MCF 10A (cell line): ENCODE data around the gene TUFT1. TPM values are rescaled to one million over a fixed set of nuclear protein-coding genes. Genes with fewer than 3 reads are reported as not detected.

Experiments
- BruUV-seq: library from RNA; stranded (reverse); fragments of 400-500 nt; replicated peaks from 2 replicates; lab custom pipeline; 2021; lab: Mats Ljungman, UMichigan
- CTCF ChIA-PET: fragments of 300-600 bp; sonication (Branson Sonifier 250); formaldehyde crosslinking; extraction: SDS; loops from one replicate; lab custom pipeline; 2021; ENCODE audit warnings: antibody characterized with exemption, inconsistent platforms; lab: Yijun Ruan, JAX
- POLR2A ChIA-PET: fragments of 300-600, 350-650 bp; sonication (Branson Sonifier 250); formaldehyde crosslinking; extraction: SDS; loops from one replicate; lab custom pipeline; 2020; ENCODE audit warnings: antibody characterized with exemption, inconsistent platforms; lab: Yijun Ruan, JAX
- DNase-seq: peaks from one replicate; pipeline ENCODE4 v3.0.0-alpha.2; 2018; ENCODE audit not compliant: unreplicated experiment
- H3K27ac Mint-ChIP-seq: one replicate; pipeline ENCODE4 v1.8.0; 2022; ENCODE audit warnings: mild to moderate bottlenecking, low read depth, mixed read lengths; ENCODE audit not compliant: unreplicated experiment
- H3K27me3 Mint-ChIP-seq: one replicate; pipeline ENCODE4 v1.8.0; 2022; ENCODE audit warnings: mixed read lengths; ENCODE audit not compliant: insufficient read depth, unreplicated experiment
- H3K36me3 Mint-ChIP-seq: one replicate; pipeline ENCODE4 v1.8.0; 2022; ENCODE audit warnings: mild to moderate bottlenecking, moderate library complexity, mixed read lengths; ENCODE audit not compliant: insufficient read depth, unreplicated experiment
- H3K4me1 Mint-ChIP-seq: one replicate; pipeline ENCODE4 v1.8.0; 2022; ENCODE audit warnings: mixed read lengths; ENCODE audit not compliant: insufficient read depth, unreplicated experiment
- H3K4me3 Mint-ChIP-seq: one replicate; pipeline ENCODE4 v1.8.0; 2022; ENCODE audit warnings: mild to moderate bottlenecking, moderate library complexity, mixed read lengths; ENCODE audit not compliant: unreplicated experiment
- H3K9me3 Mint-ChIP-seq: one replicate; pipeline ENCODE4 v1.8.0; 2022; ENCODE audit warnings: mixed read lengths; ENCODE audit not compliant: unreplicated experiment
- intact Hi-C: fragments of 100-400 bp; cut with micrococcal nuclease; formaldehyde crosslinking; loops from 2 replicates; pipeline ENCODE4 v1.14.1; 2022
- total RNA-seq: library from RNA; stranded (reverse); gene quantifications from 2 replicates; pipeline ENCODE4 v1.2.3, GENCODE V29; 2022
- TF ChIP-seq, protein P1 (sequence below): fragments of 200-600 bp; IDR thresholded peaks from one replicate; pipeline ENCODE4 v1.8.0; 2022; ENCODE audit warnings: antibody characterized with exemption, mild to moderate bottlenecking; ENCODE audit not compliant: unreplicated experiment

Gene TUFT1
- total RNA-seq, 1 experiment from 2014 or later = 162 TPM

DNA sequence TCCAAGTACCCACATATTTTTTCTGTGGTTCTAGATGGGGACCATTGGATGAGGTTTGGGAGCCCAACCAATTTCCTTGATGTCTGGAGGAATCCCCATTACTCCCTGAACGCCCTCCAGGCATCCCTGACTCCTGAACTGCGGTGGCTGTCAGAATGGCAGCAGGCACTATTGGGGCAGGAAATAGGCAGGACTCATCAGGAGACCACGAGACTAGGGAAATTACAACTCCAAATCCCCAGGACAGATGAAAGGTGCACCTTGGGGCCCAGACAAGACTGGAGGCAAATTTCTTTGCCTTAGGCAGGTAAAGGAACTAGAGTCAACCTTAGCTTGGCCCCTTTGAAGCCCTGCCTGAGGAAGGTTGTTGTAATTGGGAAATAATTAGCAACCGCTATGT, 27.8 kb upstream of the TUFT1 start:
- BruUV-seq = no TSS peak
- intact Hi-C loops = loop anchor here (2.0 kb wide), 1 partner anchor 26 kb away; no protein-coding TSS in a partner anchor
- Mint-ChIP-seq H3K4me1 (peaks cover 28% of the 10 kb centered on the region), H3K9me3 (no peaks in the 10 kb centered on the region), H3K36me3 (peaks cover 4% of the 10 kb centered on the region), H3K27ac (no peak overlapping the region), H3K4me3 (peak overlapping the region; percentile 75), H3K27me3 (peaks cover 4% of the 10 kb centered on the region)
- TF ChIP-seq, protein P1, sequence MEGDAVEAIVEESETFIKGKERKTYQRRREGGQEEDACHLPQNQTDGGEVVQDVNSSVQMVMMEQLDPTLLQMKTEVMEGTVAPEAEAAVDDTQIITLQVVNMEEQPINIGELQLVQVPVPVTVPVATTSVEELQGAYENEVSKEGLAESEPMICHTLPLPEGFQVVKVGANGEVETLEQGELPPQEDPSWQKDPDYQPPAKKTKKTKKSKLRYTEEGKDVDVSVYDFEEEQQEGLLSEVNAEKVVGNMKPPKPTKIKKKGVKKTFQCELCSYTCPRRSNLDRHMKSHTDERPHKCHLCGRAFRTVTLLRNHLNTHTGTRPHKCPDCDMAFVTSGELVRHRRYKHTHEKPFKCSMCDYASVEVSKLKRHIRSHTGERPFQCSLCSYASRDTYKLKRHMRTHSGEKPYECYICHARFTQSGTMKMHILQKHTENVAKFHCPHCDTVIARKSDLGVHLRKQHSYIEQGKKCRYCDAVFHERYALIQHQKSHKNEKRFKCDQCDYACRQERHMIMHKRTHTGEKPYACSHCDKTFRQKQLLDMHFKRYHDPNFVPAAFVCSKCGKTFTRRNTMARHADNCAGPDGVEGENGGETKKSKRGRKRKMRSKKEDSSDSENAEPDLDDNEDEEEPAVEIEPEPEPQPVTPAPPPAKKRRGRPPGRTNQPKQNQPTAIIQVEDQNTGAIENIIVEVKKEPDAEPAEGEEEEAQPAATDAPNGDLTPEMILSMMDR = no peak
- ChIA-PET CTCF (no interaction called here), POLR2A (interaction anchor here (1.0 to 2.7 kb wide), 8 partner anchors 11 to 141 kb away, joined by 3 to 20 read pairs (median 8); partner anchors contain the start of gene TUFT1)
- no peak for DNase-seq

DNA sequence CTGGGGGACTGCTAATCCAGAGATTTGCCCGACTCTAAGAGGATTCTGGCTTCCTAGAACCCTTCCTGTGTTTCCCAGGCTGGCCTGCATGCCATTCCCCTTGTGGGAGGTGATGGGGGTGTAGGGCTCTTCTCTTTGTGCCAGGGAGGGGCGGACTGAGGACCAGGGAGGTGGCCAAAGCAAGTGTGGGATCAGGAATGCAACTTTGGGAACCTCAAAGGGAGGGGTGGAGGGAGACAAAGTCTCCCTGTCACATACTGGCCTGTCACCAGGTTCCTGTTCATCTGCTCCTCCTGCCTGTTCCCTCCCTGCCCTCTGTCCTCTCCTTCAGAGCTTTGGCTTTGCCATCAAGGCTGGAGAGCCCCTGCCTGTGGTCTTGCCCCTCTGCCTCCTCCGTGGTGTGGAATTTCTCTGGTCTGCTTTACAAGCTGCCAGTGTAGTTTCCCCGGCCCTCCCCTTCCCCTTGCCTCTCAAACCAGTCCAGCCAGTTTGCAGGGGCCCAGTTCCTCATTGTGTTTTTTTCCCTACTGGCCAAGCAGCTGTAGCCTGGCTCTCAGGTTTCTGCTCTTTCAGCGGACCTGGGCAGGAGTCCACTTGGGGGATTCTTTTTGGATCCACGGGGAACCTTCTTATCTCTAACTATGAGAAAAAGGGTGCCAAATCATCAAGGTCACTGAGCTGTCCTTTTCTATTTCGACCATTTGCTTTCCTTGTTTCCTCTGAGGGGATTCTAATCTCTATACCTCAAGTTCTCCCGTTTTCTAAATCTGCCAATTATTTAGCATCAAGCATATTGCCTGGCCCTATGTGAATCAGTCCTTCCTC, 27.1 kb upstream of the TUFT1 start:
- POLR2A ChIA-PET = interaction anchor here (0.9 to 1.7 kb wide), 3 partner anchors 56 to 95 kb away, joined by 3 to 7 read pairs (median 3); no protein-coding TSS in a partner anchor
- H3K4me3 Mint-ChIP-seq = peak overlapping the region; percentile 75
- no peak overlapping the region for H3K27ac Mint-ChIP-seq

DNA sequence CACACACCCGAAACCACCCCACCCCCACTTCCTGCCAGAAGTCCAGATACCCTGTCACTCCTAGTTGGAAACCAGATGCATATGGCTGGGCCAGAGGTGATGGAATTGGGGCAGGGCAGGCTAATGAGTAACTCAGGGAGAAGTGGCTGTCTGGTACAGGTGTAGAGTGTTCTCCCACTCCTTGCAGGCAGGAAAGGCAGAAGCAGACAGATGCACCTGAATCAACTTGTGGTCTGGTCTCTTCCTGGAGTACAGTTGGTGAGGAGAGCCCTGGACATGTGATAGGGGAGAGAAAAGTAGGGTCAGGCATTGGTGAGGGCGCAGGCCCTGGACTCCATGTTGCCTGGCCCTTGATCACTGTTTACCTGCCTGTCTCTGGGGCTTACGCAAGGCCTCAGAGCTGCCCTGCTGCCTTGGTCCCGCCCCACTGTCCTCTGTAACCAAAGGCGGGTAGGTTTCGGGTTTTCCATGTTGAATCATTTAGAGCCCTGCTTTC, 26.4 kb upstream of the TUFT1 start:
- ChIA-PET CTCF (interaction anchor here (0.5 kb wide), 1 partner anchor 78 kb away, joined by 6 read pairs; no protein-coding TSS in a partner anchor), POLR2A (interaction anchor here (0.6 to 0.9 kb wide), 3 partner anchors 56 to 503 kb away, joined by 3 to 7 read pairs (median 3); no protein-coding TSS in a partner anchor)
- peaks cover 4% of the 10 kb centered on the region for H3K36me3 Mint-ChIP-seq

More for the DNA sequence above, 27.1 kb upstream of the TUFT1 start:
- TF ChIP-seq, protein P1 = no peak
- Mint-ChIP-seq H3K4me1 (peaks cover 28% of the 10 kb centered on the region), H3K27me3 (no peaks in the 10 kb centered on the region), H3K36me3 (peaks cover 4% of the 10 kb centered on the region), H3K9me3 (no peaks in the 10 kb centered on the region)
- DNase-seq = no peak
- CTCF ChIA-PET = interaction anchor here (0.5 kb wide), 1 partner anchor 77 kb away, joined by 6 read pairs; no protein-coding TSS in a partner anchor
- BruUV-seq = no TSS peak
- intact Hi-C loops = loop anchor here (2.0 kb wide), 1 partner anchor 26 kb away; no protein-coding TSS in a partner anchor

More for the DNA sequence above, 26.4 kb upstream of the TUFT1 start:
- Mint-ChIP-seq H3K4me1 (peaks cover 28% of the 10 kb centered on the region), H3K27ac (no peak overlapping the region), H3K9me3 (no peaks in the 10 kb centered on the region), H3K4me3 (no peak overlapping the region), H3K27me3 (no peaks in the 10 kb centered on the region)
- TF ChIP-seq, protein P1 = no peak
- peak; percentile 71 for DNase-seq
- BruUV-seq = no TSS peak
- intact Hi-C loops = loop anchor here (2.0 kb wide), 1 partner anchor 25 kb away; no protein-coding TSS in a partner anchor
